ENCODE data around the gene NCAM2.
"Not testable (repeated sequence)": the region's sequence is repeated elsewhere in the genome, so short reads cannot be mapped to it uniquely, and the experiment has no call there.

NCAM2 gene

DNA sequence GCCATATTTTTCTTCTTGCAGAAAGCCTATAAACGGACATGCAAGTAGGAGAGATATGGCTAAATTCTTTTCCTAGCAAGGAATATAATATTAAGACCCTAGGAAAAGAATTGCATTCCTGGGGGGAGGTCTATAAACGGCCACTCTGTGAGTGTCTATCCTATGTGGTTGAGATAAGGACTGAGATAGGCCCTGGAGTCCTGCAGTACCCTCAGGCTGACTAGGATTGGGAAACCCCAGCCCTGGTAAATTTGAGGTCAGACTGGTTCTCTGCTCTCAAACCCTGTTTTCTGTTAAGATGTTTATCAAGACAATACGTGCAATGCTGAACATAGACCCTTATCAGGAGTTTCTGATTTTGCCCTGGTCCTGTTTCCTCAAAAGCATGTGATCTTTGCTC, 404.0 kb downstream of the NCAM2 start:
- not testable (repeated sequence) for H3K27ac ChIP-seq (ENCODE audit: low read length); H3K36me3 ChIP-seq (ENCODE audit: control insufficient read depth in 1 of 2, insufficient read depth in 2 of 2, low read length in 2 of 2); H3K4me1 ChIP-seq (ENCODE audit: control insufficient read depth in 1 of 2, insufficient read depth in 2 of 2, low read length in 2 of 2); H3K4me3 ChIP-seq (ENCODE audit: low read depth in 1 of 2, low read length in 2 of 2); H3K9me3 ChIP-seq (ENCODE audit: control insufficient read depth in 1 of 2, low read length in 2 of 2); H3K27me3 ChIP-seq (ENCODE audit: low read depth, low read length)

DNA sequence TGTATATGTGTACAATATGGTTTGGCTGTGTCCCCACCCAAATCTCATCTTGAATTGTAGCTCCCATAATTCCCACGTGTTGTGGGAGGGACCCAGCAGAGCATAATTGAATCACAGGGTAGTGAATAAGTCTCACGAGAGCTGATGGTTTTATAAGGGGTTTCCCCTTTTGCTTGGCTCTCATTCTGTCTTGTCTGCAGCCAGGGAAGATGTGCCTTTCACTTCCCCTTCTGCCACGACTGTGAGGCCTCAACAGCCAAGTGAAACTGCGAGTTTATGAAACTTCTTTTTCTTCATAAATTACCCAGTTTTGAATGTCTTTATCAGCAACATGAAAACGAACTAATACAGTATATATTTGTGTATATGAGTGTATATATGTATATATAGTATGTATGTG, 406.1 kb downstream of the NCAM2 start:
- not testable (repeated sequence) for H3K27ac ChIP-seq (ENCODE audit: low read length); H3K27me3 ChIP-seq (ENCODE audit: low read depth, low read length)

DNA sequence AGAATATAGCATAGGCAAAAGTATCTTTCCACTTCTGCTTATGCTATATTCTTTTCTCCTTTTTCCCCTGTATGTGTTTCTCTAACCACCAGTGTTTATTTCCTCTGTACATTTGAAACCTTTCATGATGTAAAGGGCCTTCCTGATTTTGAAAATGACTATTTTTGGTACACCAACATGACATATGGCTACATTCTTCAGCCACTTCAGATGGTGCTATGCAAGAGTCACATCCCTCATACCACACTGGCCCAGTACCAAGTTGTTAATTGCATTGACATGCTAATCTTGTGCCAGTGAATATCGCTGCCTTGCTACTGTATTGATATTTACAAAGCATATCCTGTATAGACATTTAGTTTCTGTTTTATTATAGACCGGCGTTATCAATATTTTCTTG, 408.7 kb downstream of the NCAM2 start:
- H3K27ac ChIP-seq (ENCODE audit: low read length), result no peak overlapping the region
- no peak overlapping the region for H3K4me3 ChIP-seq (ENCODE audit: low read depth in 1 of 2, low read length in 2 of 2)
- H3K27me3 ChIP-seq (ENCODE audit: low read depth, low read length), result no peaks in the 10 kb centered on the region
- H3K4me1 ChIP-seq (ENCODE audit: control insufficient read depth in 1 of 2, insufficient read depth in 2 of 2, low read length in 2 of 2), result no peaks in the 10 kb centered on the region
- H3K36me3 ChIP-seq (ENCODE audit: control insufficient read depth in 1 of 2, insufficient read depth in 2 of 2, low read length in 2 of 2), result no peaks in the 10 kb centered on the region
- peaks cover 0 to 4% of the 10 kb centered on the region in 2 donors for H3K9me3 ChIP-seq (ENCODE audit: control insufficient read depth in 1 of 2, low read length in 2 of 2)

More for the DNA sequence above, 406.1 kb downstream of the NCAM2 start:
- H3K4me3 ChIP-seq (ENCODE audit: low read depth in 1 of 2, low read length in 2 of 2); H3K36me3 ChIP-seq (ENCODE audit: control insufficient read depth in 1 of 2, insufficient read depth in 2 of 2, low read length in 2 of 2); H3K9me3 ChIP-seq (ENCODE audit: control insufficient read depth in 1 of 2, low read length in 2 of 2); H3K4me1 ChIP-seq (ENCODE audit: control insufficient read depth in 1 of 2, insufficient read depth in 2 of 2, low read length in 2 of 2): not testable (repeated sequence)

DNA sequence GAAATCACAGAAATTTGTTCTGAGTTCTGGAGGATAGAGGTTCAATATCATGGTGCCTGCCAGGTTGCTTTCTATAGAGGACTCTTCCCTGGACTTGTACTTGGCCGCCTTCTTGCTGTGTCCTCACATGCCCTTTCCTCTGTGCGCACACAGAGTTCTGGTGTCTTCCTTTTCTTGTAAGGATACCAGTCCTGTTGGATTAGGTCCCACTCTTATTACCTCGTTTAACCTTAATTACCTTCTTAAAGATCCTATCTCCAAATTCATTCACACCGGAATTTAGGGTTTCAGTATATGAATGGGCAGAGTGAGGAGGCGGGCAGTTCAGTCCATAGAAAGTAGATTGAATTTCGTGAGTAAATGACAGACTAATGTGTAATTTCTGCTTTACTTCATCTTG, 413.9 kb downstream of the NCAM2 start:
- Histone ChIP-seq H3K4me1 (ENCODE audit: control insufficient read depth in 1 of 2, insufficient read depth in 2 of 2, low read length in 2 of 2) (no peaks in the 10 kb centered on the region), H3K9me3 (ENCODE audit: control insufficient read depth in 1 of 2, low read length in 2 of 2) (no peaks in the 10 kb centered on the region)

DNA sequence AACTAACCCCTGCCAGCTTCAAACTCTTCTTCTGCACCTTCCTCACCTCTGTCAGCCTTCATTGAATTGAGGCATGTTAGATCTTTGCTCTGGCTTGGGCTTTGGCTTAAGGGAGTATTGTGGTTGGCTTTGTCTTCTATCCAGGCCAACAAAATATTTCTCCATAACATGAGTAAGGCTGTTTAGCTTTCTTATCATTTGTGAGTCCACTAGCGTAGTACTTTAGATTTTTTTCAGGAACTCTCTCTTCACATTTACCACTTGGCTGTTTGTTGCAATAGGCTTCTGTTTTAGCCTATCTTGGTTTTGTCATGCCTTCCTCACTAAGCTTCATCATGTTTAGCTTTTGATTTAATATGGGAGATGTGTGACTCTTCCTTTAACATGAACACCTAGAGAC, 417.5 kb downstream of the NCAM2 start:
- H3K4me1 ChIP-seq (ENCODE audit: control insufficient read depth in 1 of 2, insufficient read depth in 2 of 2, low read length in 2 of 2), result no peaks in the 10 kb centered on the region
- H3K27ac ChIP-seq (ENCODE audit: low read length), result no peak overlapping the region
- no peaks in the 10 kb centered on the region for H3K9me3 ChIP-seq (ENCODE audit: control insufficient read depth in 1 of 2, low read length in 2 of 2)
- H3K27me3 ChIP-seq (ENCODE audit: low read depth, low read length), result no peaks in the 10 kb centered on the region
- H3K4me3 ChIP-seq (ENCODE audit: low read depth in 1 of 2, low read length in 2 of 2), result no peak overlapping the region
- H3K36me3 ChIP-seq (ENCODE audit: control insufficient read depth in 1 of 2, insufficient read depth in 2 of 2, low read length in 2 of 2), result no peaks in the 10 kb centered on the region

More for the DNA sequence above, 413.9 kb downstream of the NCAM2 start:
- Histone ChIP-seq H3K27ac (ENCODE audit: low read length) (no peak overlapping the region), H3K27me3 (ENCODE audit: low read depth, low read length) (no peaks in the 10 kb centered on the region), H3K36me3 (ENCODE audit: control insufficient read depth in 1 of 2, insufficient read depth in 2 of 2, low read length in 2 of 2) (no peaks in the 10 kb centered on the region), H3K4me3 (ENCODE audit: low read depth in 1 of 2, low read length in 2 of 2) (no peak overlapping the region)

DNA sequence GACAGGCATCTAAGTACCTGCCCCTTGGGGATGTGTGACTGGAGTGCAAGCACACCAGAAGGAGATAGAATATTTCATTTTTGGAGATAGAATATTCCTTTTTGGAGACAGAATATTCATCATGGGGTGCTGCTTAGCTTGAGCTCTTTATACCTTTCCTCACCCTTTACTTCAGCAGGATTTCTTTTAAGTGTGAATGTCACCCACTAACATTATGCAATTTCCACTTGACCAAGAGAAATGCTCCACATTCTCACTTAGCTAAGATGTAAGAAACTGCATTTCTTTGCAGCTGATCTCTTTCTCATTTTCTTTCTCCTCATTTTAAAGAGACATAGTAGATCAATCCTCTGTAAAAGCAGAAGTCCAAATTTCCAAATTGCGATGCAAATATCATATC, 436.7 kb downstream of the NCAM2 start:
- Histone ChIP-seq H3K27ac (ENCODE audit: low read length) (no peak overlapping the region), H3K9me3 (ENCODE audit: control insufficient read depth in 1 of 2, low read length in 2 of 2) (no peaks in the 10 kb centered on the region), H3K4me1 (ENCODE audit: control insufficient read depth in 1 of 2, insufficient read depth in 2 of 2, low read length in 2 of 2) (no peaks in the 10 kb centered on the region), H3K27me3 (ENCODE audit: low read depth, low read length) (no peaks in the 10 kb centered on the region), H3K36me3 (ENCODE audit: control insufficient read depth in 1 of 2, insufficient read depth in 2 of 2, low read length in 2 of 2) (no peaks in the 10 kb centered on the region), H3K4me3 (ENCODE audit: low read depth in 1 of 2, low read length in 2 of 2) (no peak overlapping the region)

DNA sequence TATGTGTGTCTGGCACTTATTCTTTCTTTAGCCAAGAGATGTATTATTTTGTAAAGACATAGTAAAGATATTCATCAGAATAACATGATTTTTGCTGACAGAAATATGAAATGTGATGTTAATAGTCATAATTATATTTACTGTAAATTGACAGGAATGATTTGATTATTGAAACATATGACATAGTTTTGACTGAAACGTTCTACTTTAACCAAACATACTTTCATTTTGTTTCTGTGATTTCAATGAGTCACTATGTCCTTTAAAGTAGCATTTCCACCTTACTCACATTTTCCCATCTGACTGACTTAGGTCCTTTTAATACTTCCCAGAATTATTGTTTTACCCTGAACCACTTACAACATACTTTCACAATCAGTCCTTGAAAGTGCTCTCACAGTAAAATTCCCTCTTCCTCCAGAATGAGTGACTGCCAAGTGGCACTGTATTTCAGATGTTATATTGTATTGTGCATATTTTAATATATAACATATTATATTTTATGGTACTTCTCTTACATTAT, 437.9 kb downstream of the NCAM2 start:
- Histone ChIP-seq H3K9me3 (ENCODE audit: control insufficient read depth in 1 of 2, low read length in 2 of 2) (no peaks in the 10 kb centered on the region), H3K4me3 (ENCODE audit: low read depth in 1 of 2, low read length in 2 of 2) (no peak overlapping the region), H3K36me3 (ENCODE audit: control insufficient read depth in 1 of 2, insufficient read depth in 2 of 2, low read length in 2 of 2) (no peaks in the 10 kb centered on the region)

DNA sequence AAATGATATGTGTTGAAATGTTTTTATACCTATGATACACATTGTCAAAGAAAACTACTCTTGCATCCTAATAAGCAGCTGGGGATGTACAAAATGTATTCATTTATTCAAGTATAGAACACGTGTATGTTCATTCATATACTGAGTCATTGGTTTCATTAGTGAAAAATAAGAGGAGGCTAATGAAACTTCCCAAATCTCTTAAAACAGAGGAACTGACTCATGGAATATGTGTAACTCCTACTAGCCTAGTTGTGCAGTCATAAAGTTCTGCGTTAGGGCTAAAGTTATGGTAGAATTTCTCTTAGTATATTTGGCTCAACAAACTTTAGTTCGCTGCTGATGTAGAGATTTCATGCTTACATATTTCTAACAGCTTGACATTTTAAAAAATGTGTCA, 441.6 kb downstream of the NCAM2 start:
- no peaks in the 10 kb centered on the region for H3K36me3 ChIP-seq (ENCODE audit: control insufficient read depth in 1 of 2, insufficient read depth in 2 of 2, low read length in 2 of 2)
- H3K4me1 ChIP-seq (ENCODE audit: control insufficient read depth in 1 of 2, insufficient read depth in 2 of 2, low read length in 2 of 2), result no peaks in the 10 kb centered on the region
- H3K27me3 ChIP-seq (ENCODE audit: low read depth, low read length), result no peaks in the 10 kb centered on the region
- H3K4me3 ChIP-seq (ENCODE audit: low read depth in 1 of 2, low read length in 2 of 2), result no peak overlapping the region
- no peak overlapping the region for H3K27ac ChIP-seq (ENCODE audit: low read length)
- H3K9me3 ChIP-seq (ENCODE audit: control insufficient read depth in 1 of 2, low read length in 2 of 2), result no peaks in the 10 kb centered on the region

More for the DNA sequence above, 437.9 kb downstream of the NCAM2 start:
- Histone ChIP-seq H3K4me1 (ENCODE audit: control insufficient read depth in 1 of 2, insufficient read depth in 2 of 2, low read length in 2 of 2) (no peaks in the 10 kb centered on the region), H3K27me3 (ENCODE audit: low read depth, low read length) (no peaks in the 10 kb centered on the region), H3K27ac (ENCODE audit: low read length) (no peak overlapping the region)

DNA sequence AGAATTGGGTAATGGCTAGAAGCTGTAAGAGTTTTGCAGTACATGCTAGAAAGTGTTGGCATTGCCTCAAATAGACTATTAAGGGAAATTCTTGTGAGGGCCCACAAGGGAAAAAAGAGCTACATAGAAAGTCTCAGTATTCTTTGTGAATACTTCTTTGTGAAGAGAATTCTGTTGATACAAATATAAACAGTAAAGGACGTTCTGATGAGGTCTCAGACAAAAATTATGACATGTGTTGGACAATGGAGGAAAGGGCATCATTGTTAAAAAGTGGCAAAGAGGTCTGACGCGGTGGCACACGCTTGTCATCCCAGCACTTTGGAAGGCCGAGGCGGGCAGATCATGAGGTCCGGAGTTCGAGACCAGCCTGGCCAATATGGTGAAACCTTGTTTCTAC, 458.9 kb downstream of the NCAM2 start:
- Histone ChIP-seq H3K9me3 (ENCODE audit: control insufficient read depth in 1 of 2, low read length in 2 of 2) (no peaks in the 10 kb centered on the region), H3K27ac (ENCODE audit: low read length) (no peak overlapping the region), H3K27me3 (ENCODE audit: low read depth, low read length) (no peaks in the 10 kb centered on the region), H3K4me1 (ENCODE audit: control insufficient read depth in 1 of 2, insufficient read depth in 2 of 2, low read length in 2 of 2) (no peaks in the 10 kb centered on the region), H3K36me3 (ENCODE audit: control insufficient read depth in 1 of 2, insufficient read depth in 2 of 2, low read length in 2 of 2) (no peaks in the 10 kb centered on the region), H3K4me3 (ENCODE audit: low read depth in 1 of 2, low read length in 2 of 2) (no peak overlapping the region)

DNA sequence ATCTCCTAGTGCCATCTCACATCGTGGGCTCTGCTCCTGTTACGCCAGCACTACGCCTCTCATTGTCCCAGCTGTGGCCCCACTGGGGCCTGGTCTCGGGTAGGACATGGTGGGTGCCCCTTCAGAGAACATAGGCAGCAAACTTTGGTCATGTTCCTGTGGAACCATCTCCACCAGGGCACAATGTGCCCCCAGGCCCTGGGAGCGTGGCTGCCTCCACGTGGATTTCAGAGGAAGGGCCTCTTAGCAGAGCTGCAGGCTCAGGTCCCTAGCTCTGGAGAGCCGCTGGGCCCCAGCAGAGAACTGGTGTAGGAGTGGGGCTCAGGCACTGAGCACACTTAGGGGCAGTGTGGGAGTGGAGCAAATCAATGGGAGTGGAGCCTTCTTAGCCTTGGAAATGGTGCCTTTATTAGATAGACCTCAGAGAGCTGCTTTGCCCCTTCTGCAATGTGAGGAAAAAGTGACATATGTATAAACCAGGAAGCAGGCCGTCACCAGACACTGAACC, 460.0 kb downstream of the NCAM2 start:
- H3K27me3 ChIP-seq (ENCODE audit: low read depth, low read length), result no peaks in the 10 kb centered on the region
- H3K4me3 ChIP-seq (ENCODE audit: low read depth in 1 of 2, low read length in 2 of 2), result no peak overlapping the region
- no peaks in the 10 kb centered on the region for H3K9me3 ChIP-seq (ENCODE audit: control insufficient read depth in 1 of 2, low read length in 2 of 2)
- H3K36me3 ChIP-seq (ENCODE audit: control insufficient read depth in 1 of 2, insufficient read depth in 2 of 2, low read length in 2 of 2), result no peaks in the 10 kb centered on the region
- no peaks in the 10 kb centered on the region for H3K4me1 ChIP-seq (ENCODE audit: control insufficient read depth in 1 of 2, insufficient read depth in 2 of 2, low read length in 2 of 2)
- H3K27ac ChIP-seq (ENCODE audit: low read length), result no peak overlapping the region

DNA sequence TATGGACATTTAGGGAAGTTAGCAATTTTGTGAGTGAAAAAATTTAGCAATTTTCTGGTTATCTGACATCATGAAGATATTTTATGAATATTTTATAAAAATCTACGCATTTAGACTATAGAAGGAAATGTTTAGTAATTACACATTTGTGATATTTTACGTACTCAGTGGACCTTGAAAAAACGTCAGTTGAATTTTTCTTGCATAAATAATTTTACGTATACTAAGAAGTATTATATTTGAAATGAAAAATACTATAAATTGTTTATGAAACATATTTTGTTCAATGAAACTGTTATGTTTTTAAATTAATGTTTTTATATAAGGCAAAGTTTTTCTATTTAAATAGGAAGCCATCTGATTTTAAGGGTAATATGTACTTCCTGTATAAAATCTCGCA, 462.8 kb downstream of the NCAM2 start:
- no peaks in the 10 kb centered on the region for H3K9me3 ChIP-seq (ENCODE audit: control insufficient read depth in 1 of 2, low read length in 2 of 2)
- no peak overlapping the region for H3K4me3 ChIP-seq (ENCODE audit: low read depth in 1 of 2, low read length in 2 of 2)
- no peaks in the 10 kb centered on the region for H3K4me1 ChIP-seq (ENCODE audit: control insufficient read depth in 1 of 2, insufficient read depth in 2 of 2, low read length in 2 of 2)
- no peaks in the 10 kb centered on the region for H3K27me3 ChIP-seq (ENCODE audit: low read depth, low read length)
- H3K27ac ChIP-seq (ENCODE audit: low read length), result no peak overlapping the region
- no peaks in the 10 kb centered on the region for H3K36me3 ChIP-seq (ENCODE audit: control insufficient read depth in 1 of 2, insufficient read depth in 2 of 2, low read length in 2 of 2)

DNA sequence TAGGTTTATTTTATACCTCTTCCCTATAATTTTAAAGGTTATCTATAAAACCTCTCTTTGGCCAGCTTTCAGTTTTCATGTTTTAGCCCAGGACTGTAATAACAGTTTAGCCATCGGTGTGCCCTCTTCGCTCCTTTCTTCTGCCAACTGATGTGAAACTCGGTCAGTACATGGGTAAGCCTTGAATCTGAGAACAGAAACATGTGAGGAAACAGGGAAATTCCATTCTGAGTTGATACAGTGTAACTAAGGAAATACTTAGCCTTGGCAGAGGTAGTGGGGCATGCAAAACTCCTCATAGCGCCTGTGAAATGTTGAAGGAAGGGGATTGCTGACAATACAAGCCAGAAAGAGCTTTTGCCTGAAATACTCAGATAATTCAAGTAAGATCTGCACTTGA, 465.2 kb downstream of the NCAM2 start:
- H3K9me3 ChIP-seq (ENCODE audit: control insufficient read depth in 1 of 2, low read length in 2 of 2), result no peaks in the 10 kb centered on the region

More for the DNA sequence above, 465.2 kb downstream of the NCAM2 start:
- no peaks in the 10 kb centered on the region for H3K4me1 ChIP-seq (ENCODE audit: control insufficient read depth in 1 of 2, insufficient read depth in 2 of 2, low read length in 2 of 2)
- H3K27ac ChIP-seq (ENCODE audit: low read length), result no peak overlapping the region
- no peaks in the 10 kb centered on the region for H3K27me3 ChIP-seq (ENCODE audit: low read depth, low read length)
- no peaks in the 10 kb centered on the region for H3K36me3 ChIP-seq (ENCODE audit: control insufficient read depth in 1 of 2, insufficient read depth in 2 of 2, low read length in 2 of 2)
- H3K4me3 ChIP-seq (ENCODE audit: low read depth in 1 of 2, low read length in 2 of 2), result no peak overlapping the region
